ENCODE measurements around the gene LAMTOR5.
A peak's percentile ranks its signal among the peaks of the same experiment; 100 is the strongest.

The LAMTOR5 gene

DNA sequence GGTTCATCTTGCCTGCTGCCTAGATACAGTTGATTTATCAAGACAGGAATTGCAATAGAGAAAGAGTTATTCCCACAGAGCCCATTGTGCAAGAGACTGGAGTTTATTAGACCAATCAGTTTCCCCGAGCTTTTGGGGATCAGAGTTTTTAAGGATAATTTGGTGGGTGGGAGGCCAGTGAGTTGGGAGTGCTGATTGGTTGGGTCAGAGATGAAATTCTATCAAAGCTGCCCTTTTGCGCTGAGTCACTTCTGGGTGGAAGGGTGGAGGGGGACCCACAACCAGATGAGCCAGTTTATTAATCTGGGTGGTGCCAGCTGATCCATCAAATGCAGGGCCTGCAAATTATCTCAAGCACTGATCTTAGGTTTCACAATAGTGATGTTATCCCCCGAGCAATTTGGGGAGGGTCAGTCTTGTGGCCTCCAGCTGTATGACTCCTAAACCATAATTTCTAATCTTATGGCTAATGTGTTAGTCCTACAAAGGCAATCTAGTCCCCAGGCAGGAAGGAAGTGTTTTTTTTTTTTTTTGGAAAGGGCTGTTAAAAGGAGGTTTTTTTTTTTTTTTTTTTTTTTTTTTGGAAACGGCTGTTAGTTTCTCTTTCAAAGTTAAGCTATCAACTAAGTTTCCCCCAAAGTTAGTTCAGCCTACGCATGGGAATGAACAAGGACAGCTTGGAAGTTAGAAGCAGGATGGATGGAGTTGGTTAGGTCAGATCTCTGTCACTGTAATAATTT, 24.1 kb downstream of the LAMTOR5 start:
- Mint-ChIP-seq H3K27ac (peak overlapping the region; percentile 90), H3K36me3 (peaks cover 2% of the 10 kb centered on the region), H3K4me1 (peaks cover 24% of the 10 kb centered on the region), H3K27me3 (no peaks in the 10 kb centered on the region), H3K4me3 (peak overlapping the region; percentile 47), H3K9me3 (no peaks in the 10 kb centered on the region)

DNA sequence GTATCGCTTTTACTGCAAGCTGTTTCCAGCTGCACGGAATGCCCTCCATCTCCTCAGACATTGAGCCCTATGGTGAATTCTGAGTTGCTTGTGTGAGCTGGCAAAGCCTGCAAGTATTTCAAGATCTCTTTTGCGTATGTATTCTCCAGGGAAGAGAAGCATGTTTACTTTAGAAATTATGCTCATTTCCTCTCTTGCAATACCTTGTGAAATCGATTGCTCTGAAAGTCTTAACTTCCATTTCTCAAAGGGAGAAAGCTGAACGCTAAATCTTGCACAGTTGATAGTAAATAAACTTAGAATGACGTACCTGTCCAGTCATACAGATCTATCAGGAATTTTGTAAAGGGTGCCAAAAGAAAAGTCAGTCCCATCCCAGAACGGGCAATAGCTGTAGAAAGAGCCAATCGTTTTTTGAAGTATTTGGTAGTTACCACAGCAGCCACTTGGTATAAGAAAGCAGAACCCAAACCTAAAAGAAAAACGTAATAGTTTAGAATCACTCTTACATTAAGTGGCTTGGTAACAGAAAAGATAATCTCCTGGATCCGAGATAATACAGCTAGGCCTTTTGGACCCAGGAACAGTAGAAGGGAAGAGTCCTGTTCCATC, 26.7 kb downstream of the LAMTOR5 start:
- peaks cover 5% of the 10 kb centered on the region for H3K36me3 Mint-ChIP-seq
- no peak overlapping the region for H3K27ac Mint-ChIP-seq
- H3K4me3 Mint-ChIP-seq, result no peak overlapping the region
- H3K4me1 Mint-ChIP-seq, result peaks cover 24% of the 10 kb centered on the region
- H3K27me3 Mint-ChIP-seq, result no peaks in the 10 kb centered on the region
- no peaks in the 10 kb centered on the region for H3K9me3 Mint-ChIP-seq

DNA sequence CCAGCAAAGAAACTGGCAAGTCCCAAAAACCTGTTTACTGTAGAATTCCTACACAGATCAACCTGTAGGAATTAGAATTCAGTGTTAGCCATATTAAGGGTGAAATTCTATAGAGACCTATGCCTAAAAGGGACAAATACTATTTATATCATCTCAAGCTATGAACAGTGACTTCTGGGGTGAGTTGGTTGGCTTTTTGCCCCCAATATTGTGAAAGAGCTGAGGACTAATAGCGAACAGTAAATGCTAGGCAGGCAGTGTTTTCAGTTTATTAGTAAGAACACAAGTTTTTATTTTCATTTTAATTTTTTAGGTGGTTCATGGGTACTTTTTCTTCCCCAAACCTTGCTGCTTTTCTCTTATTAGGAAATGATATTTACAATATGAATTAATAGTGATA, 32.0 kb downstream of the LAMTOR5 start:
- no peak overlapping the region for H3K27ac Mint-ChIP-seq
- no peaks in the 10 kb centered on the region for H3K9me3 Mint-ChIP-seq
- H3K27me3 Mint-ChIP-seq, result no peaks in the 10 kb centered on the region
- H3K4me1 Mint-ChIP-seq, result peaks cover 6% of the 10 kb centered on the region
- H3K4me3 Mint-ChIP-seq, result no peak overlapping the region
- peaks cover 7% of the 10 kb centered on the region for H3K36me3 Mint-ChIP-seq

DNA sequence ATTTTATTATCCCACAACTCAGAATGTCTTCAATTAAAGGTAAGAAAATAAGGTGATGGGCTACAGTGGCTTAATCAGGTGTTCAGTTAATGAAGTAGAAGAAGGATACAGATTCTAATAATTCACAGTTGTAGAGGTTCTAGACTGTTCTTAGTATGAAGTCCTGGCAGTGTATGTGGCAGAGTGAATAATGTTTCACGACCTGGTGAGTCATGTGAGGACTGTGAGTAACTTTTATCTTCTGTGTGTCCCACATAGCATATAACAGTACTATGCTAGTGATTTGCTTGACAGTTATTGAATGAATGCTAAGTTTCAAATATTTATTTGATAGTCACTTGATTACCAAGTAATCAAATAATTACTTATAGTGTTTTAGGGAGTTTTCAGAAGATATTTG, 36.7 kb downstream of the LAMTOR5 start:
- H3K4me3 Mint-ChIP-seq, result no peak overlapping the region
- H3K4me1 Mint-ChIP-seq, result peaks cover 15% of the 10 kb centered on the region
- H3K27me3 Mint-ChIP-seq, result no peaks in the 10 kb centered on the region
- no peaks in the 10 kb centered on the region for H3K9me3 Mint-ChIP-seq
- peaks cover 2% of the 10 kb centered on the region for H3K36me3 Mint-ChIP-seq
- H3K27ac Mint-ChIP-seq, result no peak overlapping the region

DNA sequence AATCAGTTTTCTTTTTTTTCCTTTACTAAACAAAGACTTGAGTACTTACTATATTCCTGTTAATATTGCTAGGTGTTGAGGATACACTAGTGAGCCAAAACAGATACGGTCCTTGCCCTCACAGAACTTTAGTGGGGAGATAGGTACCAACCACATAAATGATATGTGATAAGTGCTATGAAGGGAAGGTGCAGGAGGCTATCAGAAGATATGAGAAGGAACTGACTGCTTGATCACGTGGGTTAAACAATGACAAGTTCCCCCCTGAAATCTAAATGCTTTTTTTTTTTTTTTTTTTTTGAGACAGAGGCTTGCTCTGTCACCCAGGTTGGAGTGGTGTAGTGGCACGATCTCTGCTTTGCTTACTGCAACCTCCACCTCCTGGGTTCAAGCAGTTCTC, 43.3 kb downstream of the LAMTOR5 start:
- H3K27ac Mint-ChIP-seq, result no peak overlapping the region
- H3K4me1 Mint-ChIP-seq, result no peaks in the 10 kb centered on the region
- H3K27me3 Mint-ChIP-seq, result no peaks in the 10 kb centered on the region
- H3K9me3 Mint-ChIP-seq, result no peaks in the 10 kb centered on the region
- peaks cover 3% of the 10 kb centered on the region for H3K36me3 Mint-ChIP-seq
- no peak overlapping the region for H3K4me3 Mint-ChIP-seq

DNA sequence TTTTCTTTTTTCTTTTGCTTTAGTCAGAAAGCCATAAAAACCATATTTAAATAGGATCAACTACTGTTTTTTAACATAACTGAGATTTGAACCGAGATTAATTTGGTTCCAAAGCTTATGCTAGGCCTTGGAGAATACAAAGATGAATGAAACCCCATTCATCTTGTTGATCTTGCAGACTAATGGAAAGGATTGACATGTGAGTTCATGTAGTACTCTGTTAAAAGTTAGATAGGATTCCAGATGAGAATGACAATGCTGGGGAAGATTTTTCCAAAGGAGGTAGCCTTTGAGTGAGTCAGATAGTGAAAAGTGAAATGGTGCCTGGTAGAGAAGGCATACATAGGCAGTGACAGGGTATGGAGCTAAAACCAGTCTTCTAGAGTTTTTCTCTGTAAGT, 45.6 kb downstream of the LAMTOR5 start:
- H3K4me3 Mint-ChIP-seq, result no peak overlapping the region
- H3K27me3 Mint-ChIP-seq, result no peaks in the 10 kb centered on the region
- no peak overlapping the region for H3K27ac Mint-ChIP-seq
- H3K9me3 Mint-ChIP-seq, result no peaks in the 10 kb centered on the region
- H3K4me1 Mint-ChIP-seq, result no peaks in the 10 kb centered on the region
- H3K36me3 Mint-ChIP-seq, result peaks cover 3% of the 10 kb centered on the region

DNA sequence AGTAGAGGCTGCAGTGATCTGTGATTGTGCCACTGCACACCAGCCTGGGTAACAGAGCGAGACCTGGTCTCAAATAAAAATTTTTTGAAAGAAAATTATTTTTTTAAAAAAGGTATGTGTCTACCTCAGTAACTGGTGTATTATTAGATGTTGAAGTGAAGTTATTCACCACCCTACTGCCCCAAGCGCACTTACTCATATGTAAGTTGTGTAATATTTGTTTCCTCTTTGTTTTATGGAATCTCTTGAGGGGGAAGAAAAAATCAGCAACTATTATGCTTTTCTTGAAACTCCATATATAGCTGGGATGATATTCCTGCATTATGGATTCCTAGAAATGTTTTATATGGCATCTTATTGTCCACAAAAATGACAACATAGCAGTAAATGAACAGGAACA, 47.1 kb downstream of the LAMTOR5 start:
- no peaks in the 10 kb centered on the region for H3K27me3 Mint-ChIP-seq
- no peak overlapping the region for H3K4me3 Mint-ChIP-seq
- H3K4me1 Mint-ChIP-seq, result peaks cover 11% of the 10 kb centered on the region
- H3K9me3 Mint-ChIP-seq, result no peaks in the 10 kb centered on the region
- H3K36me3 Mint-ChIP-seq, result peaks cover 11% of the 10 kb centered on the region
- H3K27ac Mint-ChIP-seq, result no peak overlapping the region

DNA sequence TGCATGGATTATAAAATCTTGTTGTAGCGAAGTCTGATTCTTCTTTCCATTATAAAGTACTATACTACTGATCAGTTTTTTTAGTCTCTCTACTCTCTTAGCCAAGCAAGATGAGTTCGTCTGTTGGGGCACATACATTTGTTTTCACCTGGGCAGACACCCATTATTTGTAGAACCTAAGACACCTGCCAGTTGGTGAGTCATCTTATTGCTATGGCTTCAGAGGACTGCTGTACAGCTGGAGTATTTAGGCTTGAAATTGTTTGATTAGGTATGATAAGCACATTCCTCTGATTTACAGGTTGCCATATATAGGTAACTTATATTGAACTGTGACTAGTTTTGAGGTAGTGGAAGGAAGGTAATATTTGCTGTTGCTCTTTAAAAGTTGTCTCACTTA, 51.1 kb downstream of the LAMTOR5 start:
- no peak overlapping the region for H3K27ac Mint-ChIP-seq

DNA sequence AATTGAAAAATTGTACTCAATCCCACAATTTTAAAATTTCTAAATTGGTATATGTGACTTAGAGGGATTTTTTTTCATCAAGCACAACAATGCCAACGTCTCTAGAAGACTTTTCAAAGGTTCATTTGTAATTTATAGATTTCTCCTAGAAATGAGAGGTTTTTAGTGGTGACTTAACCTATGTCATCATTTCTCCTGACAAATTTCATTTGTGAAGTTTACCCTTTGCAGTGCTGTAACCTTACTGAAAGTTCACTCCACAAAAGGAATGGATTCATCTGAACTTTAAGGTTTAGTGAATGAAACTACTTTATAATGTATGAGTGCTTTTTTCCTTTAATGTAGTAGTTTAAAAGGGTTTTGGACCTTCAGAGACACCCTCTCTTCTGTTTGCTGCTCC, 52.2 kb downstream of the LAMTOR5 start:
- Mint-ChIP-seq H3K9me3 (no peaks in the 10 kb centered on the region), H3K27ac (no peak overlapping the region), H3K36me3 (peaks cover 7% of the 10 kb centered on the region), H3K4me1 (peaks cover 41% of the 10 kb centered on the region), H3K27me3 (no peaks in the 10 kb centered on the region), H3K4me3 (no peak overlapping the region)

More for the DNA sequence above, 51.1 kb downstream of the LAMTOR5 start:
- peaks cover 7% of the 10 kb centered on the region for H3K36me3 Mint-ChIP-seq
- H3K9me3 Mint-ChIP-seq, result no peaks in the 10 kb centered on the region
- H3K4me1 Mint-ChIP-seq, result peaks cover 30% of the 10 kb centered on the region
- H3K27me3 Mint-ChIP-seq, result no peaks in the 10 kb centered on the region
- H3K4me3 Mint-ChIP-seq, result no peak overlapping the region
